Ishikawa (cell line): ENCODE measurements around the gene MRPL53.

Source experiments
- EGR1 ChIP-seq: IDR thresholded peaks from 2 replicates; pipeline ENCODE4 v1.6.1; 2012
- EP300 ChIP-seq: IDR thresholded peaks from 2 replicates; pipeline ENCODE4 v1.6.1; 2012; ENCODE audit warnings: borderline replicate concordance
- FOXM1 ChIP-seq: IDR thresholded peaks from 2 replicates; pipeline ENCODE4 v1.6.1; 2012; ENCODE audit warnings: low read depth, borderline replicate concordance
- NFIC ChIP-seq: IDR thresholded peaks from 2 replicates; pipeline ENCODE4 v1.6.1; 2012
- RAD21 ChIP-seq: IDR thresholded peaks from 2 replicates; pipeline ENCODE4 v1.6.1; 2012; ENCODE audit warnings: low read depth
- REST ChIP-seq: IDR thresholded peaks from 2 replicates; pipeline ENCODE4 v1.6.1; 2012; ENCODE audit warnings: low read depth, mild to moderate bottlenecking
- TCF12 ChIP-seq: IDR thresholded peaks from 2 replicates; pipeline ENCODE4 v1.6.1; 2012; ENCODE audit warnings: low read depth
- TEAD4 ChIP-seq: IDR thresholded peaks from 2 replicates; pipeline ENCODE4 v1.6.1; 2012
- USF1 ChIP-seq: IDR thresholded peaks from 2 replicates; pipeline ENCODE4 v1.6.1; 2012
- YY1 ChIP-seq: IDR thresholded peaks from 2 replicates; pipeline ENCODE4 v1.6.1; 2012; ENCODE audit warnings: low read depth
- ZBTB7A ChIP-seq: IDR thresholded peaks from 2 replicates; pipeline ENCODE4 v1.6.1; 2012; ENCODE audit warnings: low read depth

- TF ChIP-seq REST (no peak), EP300 (no peak), YY1 (no peak), RAD21 (no peak), TEAD4 (no peak), NFIC (no peak), TCF12 (no peak), ZBTB7A (no peak), EGR1 (no peak), USF1 (no peak), FOXM1 (no peak)
Observed at GRCh38 chr2:74488643-74489481, 16.4 kb upstream of the MRPL53 start.
